WI38 (cell line): ENCODE measurements around the gene CSK.

Source experiments
- H3K4me3 ChIP-seq: 2 replicates; pipeline ENCODE4 v1.5.1; 2011; ENCODE audit warnings: low read depth, mild to moderate bottlenecking, control low read depth, low read length
- CTCF ChIP-seq: IDR thresholded peaks from 2 replicates; pipeline ENCODE4 v1.5.1; 2012; ENCODE audit warnings: low read depth, mild to moderate bottlenecking, control low read depth, low read length

Gene CSK

GRCh38 chr15:74793135-74794028 lies 11.5 kb downstream of the CSK start:
- H3K4me3 ChIP-seq, result no peak overlapping the region
- TF ChIP-seq CTCF, result peak; percentile 14; the same call in 1 of the 2 replicates

- no peak for TF ChIP-seq CTCF
- no peak overlapping the region for H3K4me3 ChIP-seq
Observed at GRCh38 chr15:74794248-74794969, 12.5 kb downstream of the CSK start.

- no peak for TF ChIP-seq CTCF
- no peak overlapping the region for H3K4me3 ChIP-seq
Observed at GRCh38 chr15:74794970-74795349, 13.1 kb downstream of the CSK start.

- no peak overlapping the region for H3K4me3 ChIP-seq
- TF ChIP-seq CTCF, result no peak
Observed at GRCh38 chr15:74795966-74796625, 14.2 kb downstream of the CSK start.

GRCh38 chr15:74798388-74799254 lies 16.7 kb downstream of the CSK start:
- TF ChIP-seq CTCF, result no peak
- no peak overlapping the region for H3K4me3 ChIP-seq

GRCh38 chr15:74799255-74799855 lies 17.5 kb downstream of the CSK start:
- H3K4me3 ChIP-seq, result no peak overlapping the region
- no peak for TF ChIP-seq CTCF
